GM12874 (cell line): ENCODE measurements around the gene VSIG10L2.

ENCODE experiments used
- CTCF ChIP-seq: IDR thresholded peaks from 2 replicates; pipeline ENCODE4 v1.5.1; 2011; ENCODE audit warnings: low read depth, mild to moderate bottlenecking, control low read depth, low read length, moderate library complexity; ENCODE audit not compliant: insufficient read depth

VSIG10L2 gene

GRCh38 chr11:125954945-125955640 is 9.2 kb downstream of the VSIG10L2 start:
- TF ChIP-seq CTCF = no peak

GRCh38 chr11:125955856-125956255 is 10.0 kb downstream of the VSIG10L2 start:
- no peak for TF ChIP-seq CTCF

DNA sequence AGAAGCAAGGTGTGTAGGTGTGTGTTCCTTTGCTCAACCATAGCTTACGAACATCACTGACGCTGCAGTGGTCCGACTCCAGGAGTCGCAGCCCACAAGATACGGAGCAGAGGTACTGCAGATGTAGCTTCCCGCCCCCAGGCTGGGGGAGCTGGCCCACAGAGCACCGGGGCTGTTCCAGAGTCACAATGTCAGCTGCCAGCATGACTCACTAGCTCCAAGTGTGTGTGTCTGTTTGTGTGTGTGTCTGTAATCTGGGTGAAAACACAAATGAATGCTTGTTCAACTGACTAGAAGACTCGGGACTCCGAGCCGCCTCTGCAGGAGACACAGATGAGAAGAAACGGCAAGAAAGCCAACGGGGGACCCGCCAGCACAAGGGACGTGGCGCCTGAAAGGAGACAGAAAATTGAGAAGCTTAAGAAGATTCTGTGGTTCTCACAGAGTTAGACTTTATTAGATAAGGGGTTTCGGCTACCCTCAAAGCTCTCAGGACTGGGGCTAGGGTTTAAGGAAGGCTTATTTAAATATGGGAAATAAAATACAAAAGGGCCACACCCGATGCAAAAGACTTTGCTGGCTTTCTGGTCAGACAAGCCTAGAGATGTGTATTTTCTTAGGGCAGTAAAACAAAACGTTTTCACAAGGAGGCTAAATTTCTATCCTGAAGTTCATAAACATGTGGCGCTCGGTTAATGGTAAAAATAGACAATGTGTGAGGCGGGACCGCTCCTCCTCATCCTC is 10.7 kb downstream of the VSIG10L2 start:
- TF ChIP-seq CTCF = no peak

DNA sequence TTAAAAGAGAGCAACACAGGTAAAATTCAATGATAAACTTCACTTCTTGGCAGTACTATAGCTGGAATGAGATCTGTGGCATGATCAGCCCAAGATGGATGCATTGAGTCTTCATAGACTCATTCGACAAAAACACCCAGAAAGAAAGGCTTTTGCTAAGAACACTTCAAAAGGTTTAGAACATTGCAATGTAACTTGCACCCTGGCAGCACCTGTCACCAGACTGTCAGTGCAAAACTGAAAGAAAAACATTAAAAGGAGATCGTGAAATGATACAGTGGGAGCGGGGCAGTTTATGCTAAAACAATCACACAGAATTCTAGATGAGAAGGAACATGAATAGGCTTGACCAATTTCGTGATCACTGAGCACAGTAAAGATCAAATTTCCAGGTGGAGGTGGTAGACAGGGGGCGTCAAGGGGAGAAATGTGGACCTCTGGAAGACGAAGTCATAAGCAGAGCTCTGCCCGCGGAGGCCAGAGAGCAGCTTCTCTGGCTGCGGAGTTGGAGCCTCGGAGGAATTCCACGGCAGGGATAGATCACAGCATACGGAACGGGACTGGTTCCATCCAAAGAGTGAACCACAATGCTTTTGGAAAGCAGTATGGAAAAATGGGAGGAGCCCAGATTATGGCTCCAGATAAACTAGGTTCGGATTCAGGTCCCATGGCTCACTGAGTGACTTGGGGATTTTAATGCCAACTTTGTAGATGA is 11.9 kb downstream of the VSIG10L2 start:
- TF ChIP-seq CTCF = no peak

DNA sequence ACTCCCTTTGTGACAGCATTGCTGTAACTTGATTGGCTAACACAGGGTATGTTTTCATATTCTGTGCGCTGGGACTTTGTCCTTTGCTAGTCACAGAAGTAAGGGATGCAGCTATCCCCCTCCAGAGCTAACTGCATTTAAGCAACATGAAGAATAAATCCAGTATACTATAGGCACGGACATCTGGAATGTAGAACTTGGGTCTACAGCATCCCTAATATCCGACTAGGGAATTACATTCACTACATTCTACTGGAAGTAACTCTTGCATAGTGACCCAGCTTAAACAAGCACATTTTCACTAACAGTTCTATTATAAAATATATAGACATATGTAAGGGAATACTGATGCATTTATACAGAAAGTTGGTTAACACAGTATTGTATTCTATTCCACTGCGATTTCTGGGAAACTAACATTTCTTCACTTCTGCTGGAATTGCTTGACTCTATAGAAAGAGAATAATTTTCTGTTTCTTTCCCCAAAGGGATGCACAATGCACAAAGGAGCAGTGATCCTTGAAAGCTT is 13.1 kb downstream of the VSIG10L2 start:
- TF ChIP-seq CTCF = no peak

DNA sequence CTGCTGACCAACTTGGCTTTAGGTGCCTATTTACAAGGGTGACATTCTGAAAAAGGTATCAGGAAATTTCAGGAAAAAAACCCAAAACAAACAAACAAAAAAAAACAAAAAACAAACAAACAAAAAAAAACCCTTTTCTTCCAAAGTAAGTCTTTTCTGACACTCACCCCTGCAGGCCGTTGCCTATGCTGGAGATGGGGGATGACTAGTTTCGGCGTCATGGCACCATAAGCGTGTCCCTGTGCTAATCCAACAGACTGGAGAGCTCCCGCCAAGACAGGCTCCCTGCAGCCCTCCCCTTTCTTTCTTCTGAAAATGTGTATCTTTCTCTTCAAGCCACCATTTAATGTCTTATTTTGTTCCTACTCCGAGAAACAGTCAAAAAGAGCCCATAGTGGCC is 13.7 kb downstream of the VSIG10L2 start:
- TF ChIP-seq CTCF = no peak

GRCh38 chr11:125959931-125960330 is 14.1 kb downstream of the VSIG10L2 start:
- no peak for TF ChIP-seq CTCF
